GM19455 (cell line): ENCODE data around the gene MYBBP1A.
"Not testable (repeated sequence)": the region's sequence is repeated elsewhere in the genome, so short reads cannot be mapped to it uniquely, and the experiment has no call there.

Experiments
- ATAC-seq: cut with Tn5 transposase; IDR thresholded peaks from one replicate; pipeline ENCODE4 v1.9.1; 2021; ENCODE audit not compliant: unreplicated experiment

MYBBP1A gene

GRCh38 chr17:4554997-4555799 is at the start of gene MYBBP1A:
Gene MYBBP1A (minus strand): TSS chr17:4555384. CDS start chr17:4555324, 60 bp downstream.
- peak; percentile 81 for ATAC-seq

- ATAC-seq, result not testable (repeated sequence)
These were observed 49.6 kb upstream of the MYBBP1A start for GRCh38 chr17:4604736-4605135.

- no peak for ATAC-seq
These were observed 49.0 kb upstream of the MYBBP1A start for GRCh38 chr17:4604111-4604644.

- ATAC-seq, result no peak
These were observed 46.9 kb upstream of the MYBBP1A start for GRCh38 chr17:4602041-4602440.

GRCh38 chr17:4601326-4601725 is 46.1 kb upstream of the MYBBP1A start:
- ATAC-seq, result no peak

GRCh38 chr17:4600563-4600962 is 45.4 kb upstream of the MYBBP1A start:
- ATAC-seq, result no peak

GRCh38 chr17:4599505-4600281 is 44.5 kb upstream of the MYBBP1A start:
- ATAC-seq, result no peak

GRCh38 chr17:4598776-4599504 is 43.8 kb upstream of the MYBBP1A start:
- ATAC-seq, result no peak

GRCh38 chr17:4597975-4598374 is 42.8 kb upstream of the MYBBP1A start:
- no peak for ATAC-seq

GRCh38 chr17:4596636-4597380 is 41.6 kb upstream of the MYBBP1A start:
- ATAC-seq, result no peak

GRCh38 chr17:4595685-4596342 is 40.6 kb upstream of the MYBBP1A start:
- ATAC-seq, result not testable (repeated sequence)

GRCh38 chr17:4594931-4595684 is 39.9 kb upstream of the MYBBP1A start:
- no peak for ATAC-seq

GRCh38 chr17:4594406-4594805 is 39.2 kb upstream of the MYBBP1A start:
- no peak for ATAC-seq

- ATAC-seq, result no peak
These were observed 37.8 kb upstream of the MYBBP1A start for GRCh38 chr17:4593021-4593421.

GRCh38 chr17:4592240-4593005 is 37.2 kb upstream of the MYBBP1A start:
- no peak for ATAC-seq

- no peak for ATAC-seq
These were observed 36.3 kb upstream of the MYBBP1A start for GRCh38 chr17:4591529-4591928.

GRCh38 chr17:4590981-4591453 is 35.8 kb upstream of the MYBBP1A start:
- ATAC-seq, result no peak

GRCh38 chr17:4590042-4590441 is 34.9 kb upstream of the MYBBP1A start:
- not testable (repeated sequence) for ATAC-seq
